A549 (cell line): Measurements from ENCODE around the gene ZBTB8A. TPM values are rescaled to one million over a fixed set of nuclear protein-coding genes. Genes with fewer than 3 reads are reported as not detected.

ENCODE experiments used
- ATAC-seq, 2 experiments: fragments of 200-7000 bp in 1 of 2; fragments of >200 bp in 1 of 2; cut with Nextera tagmentation in 1 of 2; cut with Tn5 transposase in 1 of 2; 3 replicates each; pipeline versions ENCODE4 v1.8.0 to v1.9.1; 2018 to 2020; ENCODE audit warnings: mild to moderate bottlenecking in 1 of 2, moderate library complexity in 1 of 2
- CTCF ChIA-PET: fragments of 300-600 bp; sonication (Branson Sonifier 250); formaldehyde crosslinking; extraction: SDS; loops from one replicate; lab custom pipeline; 2021; ENCODE audit warnings: antibody characterized with exemption, inconsistent platforms; lab: Yijun Ruan, JAX
- POLR2A ChIA-PET: fragments of 350-600 bp; formaldehyde crosslinking; extraction: SDS; loops from one replicate; lab custom pipeline; 2021; ENCODE audit warnings: antibody characterized with exemption, inconsistent platforms; lab: Yijun Ruan, JAX
- DNase-seq, 2 experiments: peaks; one replicate each; pipeline versions ENCODE4 v3.0.0 to v3.0.0-alpha.2; 2011 to 2016; ENCODE audit warnings: low read depth in 1 of 2, low spot score in 1 of 2
- FAIRE-seq: peaks from 2 replicates; lab custom pipeline; 2011; peaks lifted over from hg19 to GRCh38; lab: Jason Lieb, UNC
- H3K27ac ChIP-seq, 2 experiments: fragments of >200 bp; sonication (Bioruptor Twin); formaldehyde crosslinking; 3 replicates each; pipeline ENCODE4 v1.5.1; 2016 to 2017
- H3K4me1 ChIP-seq: fragments of >200 bp; sonication (Bioruptor Twin); formaldehyde crosslinking; 3 replicates; pipeline ENCODE4 v1.6.1; 2016
- H3K4me2 ChIP-seq: fragments of >200 bp; sonication (Bioruptor Twin); formaldehyde crosslinking; 3 replicates; pipeline ENCODE4 v1.6.1; 2016
- H3K4me3 ChIP-seq: fragments of >200 bp; sonication (Bioruptor Twin); formaldehyde crosslinking; 3 replicates; pipeline ENCODE4 v1.5.1; 2016
- H3K9me3 ChIP-seq: fragments of >200 bp; sonication (Bioruptor Twin); formaldehyde crosslinking; 3 replicates; pipeline ENCODE4 v1.6.1; 2016
- ATOH8 ChIP-seq: fragments of 250-450 bp; sonication (Bioruptor Pico); IDR thresholded peaks from 2 replicates; pipeline ENCODE4 v1.5.0; 2020; ENCODE audit warnings: low read depth, mild to moderate bottlenecking, moderate library complexity
- CBX2 ChIP-seq: fragments of 200-600 bp; sonication (generic); IDR thresholded peaks from 2 replicates; pipeline ENCODE4 v1.6.1; 2016; ENCODE audit warnings: low read depth, mild to moderate bottlenecking, borderline replicate concordance
- CBX8 ChIP-seq: fragments of 200-600 bp; sonication (generic); IDR thresholded peaks from 2 replicates; pipeline ENCODE4 v1.6.1; 2016
- CHD2 ChIP-seq: fragments of 150-350 bp; IDR thresholded peaks from 2 replicates; pipeline ENCODE4 v1.6.1; 2014; ENCODE audit warnings: low read length; ENCODE audit not compliant: partially characterized antibody
- EHF ChIP-seq: fragments of 250-450 bp; sonication (Bioruptor Pico); IDR thresholded peaks from 2 replicates; pipeline ENCODE4 v1.5.0; 2020; ENCODE audit warnings: mild to moderate bottlenecking
- FOSL2 ChIP-seq, 2 experiments: fragments of 450-650 bp in 1 of 2; fragments of >200 bp in 1 of 2; sonication (Bioruptor Twin) in 1 of 2; formaldehyde crosslinking; IDR thresholded peaks; 2 replicates each; pipeline versions ENCODE4 v1.5.0 to v1.6.1; 2016 to 2020; ENCODE audit warnings: mild to moderate bottlenecking in 1 of 2, moderate library complexity in 1 of 2
- GATA3 ChIP-seq: IDR thresholded peaks from 2 replicates; pipeline ENCODE4 v1.6.1; 2012; ENCODE audit warnings: borderline replicate concordance
- HEYL ChIP-seq: fragments of 250-450 bp; sonication (Bioruptor Pico); IDR thresholded peaks from 2 replicates; pipeline ENCODE4 v1.8.0; 2021; ENCODE audit warnings: mild to moderate bottlenecking, moderate library complexity
- HMGXB4 ChIP-seq: fragments of 250-450 bp; sonication (Bioruptor Pico); IDR thresholded peaks from 2 replicates; pipeline ENCODE4 v1.5.0; 2021; ENCODE audit warnings: mild to moderate bottlenecking, moderate library complexity, borderline replicate concordance
- HOXB5 ChIP-seq: fragments of 250-450 bp; sonication (Bioruptor Pico); IDR thresholded peaks from 2 replicates; pipeline ENCODE4 v1.5.0; 2020; ENCODE audit warnings: mild to moderate bottlenecking, moderate library complexity
- JUNB ChIP-seq: fragments of >200 bp; sonication (Bioruptor Twin); formaldehyde crosslinking; IDR thresholded peaks from 2 replicates; pipeline ENCODE4 v1.6.1; 2016
- KDM1A ChIP-seq: fragments of 200-600 bp; sonication (generic); IDR thresholded peaks from 2 replicates; pipeline ENCODE4 v1.6.1; 2016; ENCODE audit warnings: low read depth, mild to moderate bottlenecking
- KDM5A ChIP-seq: fragments of 200-600 bp; sonication (generic); IDR thresholded peaks from 2 replicates; pipeline ENCODE4 v1.6.1; 2016; ENCODE audit warnings: antibody characterized with exemption, mild to moderate bottlenecking
- MAFK ChIP-seq: fragments of 450-650 bp; IDR thresholded peaks from 2 replicates; pipeline ENCODE4 v1.6.1; 2014; ENCODE audit not compliant: partially characterized antibody
- MAZ ChIP-seq: fragments of 150-350 bp; IDR thresholded peaks from 2 replicates; pipeline ENCODE4 v1.6.1; 2014; ENCODE audit warnings: antibody characterized with exemption, low read depth, low read length, borderline replicate concordance
- NFE2L2 ChIP-seq: fragments of 150-350 bp; conservative IDR thresholded peaks from 2 replicates; pipeline ENCODE4 v1.6.1; 2014; ENCODE audit warnings: low read length
- NPAS2 ChIP-seq: fragments of 250-450 bp; sonication (Bioruptor Pico); IDR thresholded peaks from 2 replicates; pipeline ENCODE4 v1.8.0; 2022; ENCODE audit warnings: mild to moderate bottlenecking, moderate library complexity, borderline replicate concordance
- NR3C1 ChIP-seq: fragments of >200 bp; sonication (Bioruptor Twin); formaldehyde crosslinking; IDR thresholded peaks from 3 replicates; pipeline ENCODE4 v1.6.1; 2017
- PHF8 ChIP-seq: fragments of 200-600 bp; sonication (generic); IDR thresholded peaks from 2 replicates; pipeline ENCODE4 v1.6.1; 2016; ENCODE audit warnings: low read depth, mild to moderate bottlenecking, antibody characterized with exemption, moderate library complexity, borderline replicate concordance
- POLR2A ChIP-seq: IDR thresholded peaks from 2 replicates; pipeline ENCODE4 v1.6.1; 2012; ENCODE audit warnings: mild to moderate bottlenecking, low read length
- RARB ChIP-seq: fragments of 250-450 bp; sonication (Bioruptor Pico); IDR thresholded peaks from 2 replicates; pipeline ENCODE4 v1.8.0; 2021; ENCODE audit warnings: mild to moderate bottlenecking, moderate library complexity
- RCOR1 ChIP-seq: fragments of 150-350 bp; IDR thresholded peaks from 2 replicates; pipeline ENCODE4 v1.6.1; 2014; ENCODE audit warnings: antibody characterized with exemption, low read length, low read depth
- RFX5 ChIP-seq: fragments of 450-650 bp; IDR thresholded peaks from 2 replicates; pipeline ENCODE4 v1.7.1; 2014; ENCODE audit warnings: antibody characterized with exemption, mild to moderate bottlenecking, moderate library complexity
- RNF2 ChIP-seq: fragments of 200-600 bp; sonication (generic); IDR thresholded peaks from 2 replicates; pipeline ENCODE4 v1.6.1; 2016; ENCODE audit warnings: low read depth, mild to moderate bottlenecking, antibody characterized with exemption, moderate library complexity, borderline replicate concordance
- SMC3 ChIP-seq: fragments of >200 bp; sonication (Bioruptor Twin); formaldehyde crosslinking; IDR thresholded peaks from 3 replicates; pipeline ENCODE4 v1.6.1; 2018; ENCODE audit warnings: inconsistent platforms
- TP53 ChIP-seq: fragments of 250-450 bp; sonication (Bioruptor Pico); IDR thresholded peaks from 2 replicates; pipeline ENCODE4 v1.5.0; 2021; ENCODE audit warnings: mild to moderate bottlenecking, moderate library complexity
- ZC3H11A ChIP-seq: fragments of 450-650 bp; IDR thresholded peaks from 2 replicates; pipeline ENCODE4 v1.6.1; 2014; ENCODE audit warnings: antibody characterized with exemption, mild to moderate bottlenecking
- WGBS: methylation state at CpG from one replicate; pipeline ENCODE4 v1.1.6; 2017; ENCODE audit errors: missing lambda C conversion rate; 5-methylcytosine and 5-hydroxymethylcytosine counted together
- polyA plus RNA-seq, 4 experiments: library from polyadenylated mRNA; depleted of rRNA in 3 of 4; stranded (reverse); fragments of >200 nt; fragmentation: RNase III in 1 of 4; extraction: RNeasy Plus Mini Kit Qiagen cat#74134 plus additional on column Dnase treatment in 1 of 4; gene quantifications; 2 replicates in 3 of 4; 3 replicates in 1 of 4; pipeline ENCODE4 v1.2.3, GENCODE V29; 2011 to 2017
- TF ChIP-seq, protein P1 (sequence below): fragments of 200-600 bp; sonication (generic); IDR thresholded peaks from 2 replicates; pipeline ENCODE4 v1.6.1; 2016; ENCODE audit warnings: antibody characterized with exemption, mild to moderate bottlenecking, moderate library complexity
- TF ChIP-seq, protein P2 (sequence below): fragments of 450-650 bp; IDR thresholded peaks from 2 replicates; pipeline ENCODE4 v1.6.1; 2014; ENCODE audit warnings: antibody characterized with exemption

The ZBTB8A gene
- polyA plus RNA-seq, 2 of the 4 experiments (the other 2 are of a cell fraction): 2.7 to 6.0 TPM

- 85% methylated on average over 4 of the region's 4 CpGs for WGBS
- no peak for ATAC-seq
- ChIA-PET CTCF (interaction anchor here (0.7 to 1.1 kb wide), 2 partner anchors 16 to 76 kb away, joined by 3 to 8 read pairs; no protein-coding TSS in a partner anchor), POLR2A (no interaction called here)
- H3K9me3 ChIP-seq: 0 out of 3 replicates have a peak, but pooled peaks cover 2% of the 10 kb centered on the region
- FAIRE-seq: no peak
- H3K4me1 ChIP-seq: peaks cover 10% of the 10 kb centered on the region; the same call in 2 of the 3 replicates
- H3K27ac ChIP-seq: no peak overlapping the region
- no peak overlapping the region for H3K4me3 ChIP-seq
- no peak overlapping the region for H3K4me2 ChIP-seq
- DNase-seq: no peak
- TF ChIP-seq EHF (CRISPR knock-in tag): no peak
- no peak for TF ChIP-seq POLR2A
- no peak for TF ChIP-seq RFX5
- no peak for TF ChIP-seq KDM1A
- TF ChIP-seq RCOR1: no peak
- TF ChIP-seq RNF2: no peak
- no peak for TF ChIP-seq GATA3
- TF ChIP-seq KDM5A: no peak
- TF ChIP-seq NPAS2: no peak
- TF ChIP-seq SMC3: no peak
- no peak for TF ChIP-seq MAFK
- no peak for TF ChIP-seq CBX8
- TF ChIP-seq, protein P1, sequence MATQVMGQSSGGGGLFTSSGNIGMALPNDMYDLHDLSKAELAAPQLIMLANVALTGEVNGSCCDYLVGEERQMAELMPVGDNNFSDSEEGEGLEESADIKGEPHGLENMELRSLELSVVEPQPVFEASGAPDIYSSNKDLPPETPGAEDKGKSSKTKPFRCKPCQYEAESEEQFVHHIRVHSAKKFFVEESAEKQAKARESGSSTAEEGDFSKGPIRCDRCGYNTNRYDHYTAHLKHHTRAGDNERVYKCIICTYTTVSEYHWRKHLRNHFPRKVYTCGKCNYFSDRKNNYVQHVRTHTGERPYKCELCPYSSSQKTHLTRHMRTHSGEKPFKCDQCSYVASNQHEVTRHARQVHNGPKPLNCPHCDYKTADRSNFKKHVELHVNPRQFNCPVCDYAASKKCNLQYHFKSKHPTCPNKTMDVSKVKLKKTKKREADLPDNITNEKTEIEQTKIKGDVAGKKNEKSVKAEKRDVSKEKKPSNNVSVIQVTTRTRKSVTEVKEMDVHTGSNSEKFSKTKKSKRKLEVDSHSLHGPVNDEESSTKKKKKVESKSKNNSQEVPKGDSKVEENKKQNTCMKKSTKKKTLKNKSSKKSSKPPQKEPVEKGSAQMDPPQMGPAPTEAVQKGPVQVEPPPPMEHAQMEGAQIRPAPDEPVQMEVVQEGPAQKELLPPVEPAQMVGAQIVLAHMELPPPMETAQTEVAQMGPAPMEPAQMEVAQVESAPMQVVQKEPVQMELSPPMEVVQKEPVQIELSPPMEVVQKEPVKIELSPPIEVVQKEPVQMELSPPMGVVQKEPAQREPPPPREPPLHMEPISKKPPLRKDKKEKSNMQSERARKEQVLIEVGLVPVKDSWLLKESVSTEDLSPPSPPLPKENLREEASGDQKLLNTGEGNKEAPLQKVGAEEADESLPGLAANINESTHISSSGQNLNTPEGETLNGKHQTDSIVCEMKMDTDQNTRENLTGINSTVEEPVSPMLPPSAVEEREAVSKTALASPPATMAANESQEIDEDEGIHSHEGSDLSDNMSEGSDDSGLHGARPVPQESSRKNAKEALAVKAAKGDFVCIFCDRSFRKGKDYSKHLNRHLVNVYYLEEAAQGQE: no peak
- TF ChIP-seq MAZ: no peak
- TF ChIP-seq HEYL (CRISPR knock-in tag): no peak
- no peak for TF ChIP-seq CHD2
- no peak for TF ChIP-seq RARB
- TF ChIP-seq ATOH8 (CRISPR knock-in tag): no peak
Observed at GRCh38 chr1:32536117-32536516, 3.1 kb upstream of the ZBTB8A start.

- Histone ChIP-seq H3K4me1 (peaks cover 10% of the 10 kb centered on the region; the same call in 2 of the 3 replicates), H3K9me3 (no peaks in the 10 kb centered on the region), H3K4me3 (no peak overlapping the region), H3K27ac (no peak overlapping the region), H3K4me2 (no peak overlapping the region)
- FAIRE-seq (no peak), DNase-seq (no peak), ATAC-seq (no peak)
- ChIA-PET POLR2A (no interaction called here), CTCF (no interaction called here)
- 93% methylated on average over 3 of the region's 3 CpGs for WGBS
- no peak for TF ChIP-seq JUNB
- no peak for TF ChIP-seq HMGXB4
- TF ChIP-seq CBX2: no peak
- no peak for TF ChIP-seq ZC3H11A
- TF ChIP-seq FOSL2 (IDR thresholded peaks at IDR 0.05): no peak
- no peak for TF ChIP-seq FOSL2 (CRISPR knock-in tag; IDR thresholded peaks at IDR 0.05)
- TF ChIP-seq RARB: no peak
- no peak for TF ChIP-seq PHF8
- no peak for TF ChIP-seq SMC3
- TF ChIP-seq NFE2L2: no peak
- no peak for TF ChIP-seq NR3C1
- no peak for TF ChIP-seq TP53 (CRISPR knock-in tag)
- TF ChIP-seq HOXB5 (CRISPR knock-in tag): no peak
- TF ChIP-seq, protein P2, sequence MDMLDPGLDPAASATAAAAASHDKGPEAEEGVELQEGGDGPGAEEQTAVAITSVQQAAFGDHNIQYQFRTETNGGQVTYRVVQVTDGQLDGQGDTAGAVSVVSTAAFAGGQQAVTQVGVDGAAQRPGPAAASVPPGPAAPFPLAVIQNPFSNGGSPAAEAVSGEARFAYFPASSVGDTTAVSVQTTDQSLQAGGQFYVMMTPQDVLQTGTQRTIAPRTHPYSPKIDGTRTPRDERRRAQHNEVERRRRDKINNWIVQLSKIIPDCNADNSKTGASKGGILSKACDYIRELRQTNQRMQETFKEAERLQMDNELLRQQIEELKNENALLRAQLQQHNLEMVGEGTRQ: no peak
Observed at GRCh38 chr1:32536764-32537163, 2.5 kb upstream of the ZBTB8A start.
